HepG2 (cell line): ENCODE measurements around the gene CAMK2G. TPM values are rescaled to one million over a fixed set of nuclear protein-coding genes. Genes with fewer than 3 reads are reported as not detected.

Experiments used
- EZH2 ChIP-seq: conservative IDR thresholded peaks from 2 replicates; pipeline ENCODE4 v1.6.1; 2012; ENCODE audit warnings: mild to moderate bottlenecking, low read depth, low read length, moderate library complexity
- GABPB1 ChIP-seq: IDR thresholded peaks from 2 replicates; pipeline ENCODE4 v1.6.1; 2016; ENCODE audit warnings: mild to moderate bottlenecking, missing genetic modification reagents, moderate library complexity, missing compliant biosample characterization
- GZF1 ChIP-seq: sonication (generic); formaldehyde crosslinking; IDR thresholded peaks from 2 replicates; pipeline ENCODE4 v1.5.1; 2020; ENCODE audit warnings: mild to moderate bottlenecking, missing genetic modification reagents
- HDAC6 ChIP-seq: fragments of 200-600 bp; sonication (generic); IDR thresholded peaks from 2 replicates; pipeline ENCODE4 v1.7.0; 2017; ENCODE audit warnings: mild to moderate bottlenecking, antibody characterized with exemption, low read length, low read depth
- NAIF1 ChIP-seq: sonication (generic); formaldehyde crosslinking; IDR thresholded peaks from 2 replicates; pipeline ENCODE4 v1.5.0; 2020; ENCODE audit warnings: mild to moderate bottlenecking, missing genetic modification reagents, borderline replicate concordance
- SP4 ChIP-seq: sonication (generic); formaldehyde crosslinking; IDR thresholded peaks from 2 replicates; pipeline ENCODE4 v1.8.1; 2023; ENCODE audit warnings: mild to moderate bottlenecking, missing genetic modification reagents
- TBX3 ChIP-seq: fragments of 450-650 bp; IDR thresholded peaks from 2 replicates; pipeline ENCODE4 v1.6.1; 2017; ENCODE audit warnings: antibody characterized with exemption, mild to moderate bottlenecking, inconsistent platforms, borderline replicate concordance
- U2AF1 ChIP-seq: fragments of 200-400 bp; formaldehyde crosslinking; optimal IDR thresholded peaks from 2 replicates; pipeline ENCODE3; 2017; ENCODE audit warnings: mild to moderate bottlenecking, low read depth, low read length
- ZMYM3 ChIP-seq: sonication (generic); formaldehyde crosslinking; IDR thresholded peaks from 2 replicates; pipeline ENCODE4 v1.5.1; 2020; ENCODE audit warnings: mild to moderate bottlenecking, missing genetic modification reagents
- ZNF232 ChIP-seq: sonication (generic); formaldehyde crosslinking; IDR thresholded peaks from 2 replicates; pipeline ENCODE4 v1.4.0; 2020; ENCODE audit warnings: missing genetic modification reagents, borderline replicate concordance
- ZNF570 ChIP-seq: sonication (generic); formaldehyde crosslinking; IDR thresholded peaks from 2 replicates; pipeline ENCODE4 v1.4.0; 2020; ENCODE audit warnings: mild to moderate bottlenecking, missing genetic modification reagents, borderline replicate concordance
- ZNF737 ChIP-seq: sonication (generic); formaldehyde crosslinking; IDR thresholded peaks from 2 replicates; pipeline ENCODE4 v1.5.0; 2020; ENCODE audit warnings: missing genetic modification reagents, mild to moderate bottlenecking, borderline replicate concordance
- ZNF766 ChIP-seq: sonication (generic); formaldehyde crosslinking; IDR thresholded peaks from 2 replicates; pipeline ENCODE4 v1.5.0; 2020; ENCODE audit warnings: missing genetic modification reagents, borderline replicate concordance
- ZNF768 ChIP-seq: sonication (generic); formaldehyde crosslinking; IDR thresholded peaks from 2 replicates; pipeline ENCODE4 v1.4.0; 2020; ENCODE audit warnings: missing genetic modification reagents
- ZSCAN30 ChIP-seq: sonication (generic); formaldehyde crosslinking; IDR thresholded peaks from 2 replicates; pipeline ENCODE4 v1.5.0; 2020; ENCODE audit warnings: mild to moderate bottlenecking, missing genetic modification reagents
- polyA plus RNA-seq, 8 experiments: library from polyadenylated mRNA; depleted of rRNA in 3 of 8; stranded (reverse) in 7 of 8; unstranded in 1 of 8; fragments of >200 nt; fragmentation: Illumina TruSeq in 4 of 8; extraction: Trizol in 4 of 8; gene quantifications; 2 replicates each; pipeline versions ENCODE4 v1.2.1 to v1.2.3, GENCODE V29; 2011 to 2016; ENCODE audit warnings: low read depth in 4 of 8, missing spikeins in 1 of 8, mixed read lengths in 1 of 8; ENCODE audit not compliant: insufficient read depth in 1 of 8
- total RNA-seq, 5 experiments: library from RNA; depleted of rRNA; stranded (reverse); fragments of >200 nt; fragmentation: Illumina TruSeq; extraction: Trizol; gene quantifications; 2 replicates each; pipeline ENCODE4 v1.2.3, GENCODE V29; 2016; ENCODE audit warnings: low read depth in 1 of 5
- TF ChIP-seq, protein P1 (sequence below): sonication (generic); formaldehyde crosslinking; IDR thresholded peaks from 2 replicates; pipeline ENCODE4 v1.9.0; 2022; ENCODE audit warnings: low read depth, missing genetic modification reagents
- TF ChIP-seq, protein P2 (sequence below): sonication (generic); formaldehyde crosslinking; IDR thresholded peaks from 2 replicates; pipeline ENCODE4 v1.9.0; 2021; ENCODE audit warnings: missing genetic modification reagents, mild to moderate bottlenecking, borderline replicate concordance

The CAMK2G gene
- total and polyA plus RNA-seq, 2 of the 13 experiments (the other 11 are each of a cell fraction or from before 2014, with no cell fraction given) = 15.9 to 18.8 TPM

GRCh38 chr10:73838008-73838567, 36.3 kb downstream of the CAMK2G start (continued):
- TF ChIP-seq, protein P1, sequence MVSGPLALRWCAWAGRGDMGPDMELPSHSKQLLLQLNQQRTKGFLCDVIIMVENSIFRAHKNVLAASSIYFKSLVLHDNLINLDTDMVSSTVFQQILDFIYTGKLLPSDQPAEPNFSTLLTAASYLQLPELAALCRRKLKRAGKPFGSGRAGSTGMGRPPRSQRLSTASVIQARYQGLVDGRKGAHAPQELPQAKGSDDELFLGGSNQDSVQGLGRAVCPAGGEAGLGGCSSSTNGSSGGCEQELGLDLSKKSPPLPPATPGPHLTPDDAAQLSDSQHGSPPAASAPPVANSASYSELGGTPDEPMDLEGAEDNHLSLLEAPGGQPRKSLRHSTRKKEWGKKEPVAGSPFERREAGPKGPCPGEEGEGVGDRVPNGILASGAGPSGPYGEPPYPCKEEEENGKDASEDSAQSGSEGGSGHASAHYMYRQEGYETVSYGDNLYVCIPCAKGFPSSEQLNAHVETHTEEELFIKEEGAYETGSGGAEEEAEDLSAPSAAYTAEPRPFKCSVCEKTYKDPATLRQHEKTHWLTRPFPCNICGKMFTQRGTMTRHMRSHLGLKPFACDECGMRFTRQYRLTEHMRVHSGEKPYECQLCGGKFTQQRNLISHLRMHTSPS = no peak
- TF ChIP-seq NAIF1 (CRISPR knock-in tag) = no peak
- TF ChIP-seq GZF1 (CRISPR knock-in tag) = no peak
- TF ChIP-seq ZNF232 (CRISPR knock-in tag) = no peak
- peak; percentile 97 for TF ChIP-seq ZNF768 (CRISPR knock-in tag)
- no peak for TF ChIP-seq TBX3
- no peak for TF ChIP-seq U2AF1
- TF ChIP-seq ZNF766 (CRISPR knock-in tag) = no peak
- TF ChIP-seq, protein P2, sequence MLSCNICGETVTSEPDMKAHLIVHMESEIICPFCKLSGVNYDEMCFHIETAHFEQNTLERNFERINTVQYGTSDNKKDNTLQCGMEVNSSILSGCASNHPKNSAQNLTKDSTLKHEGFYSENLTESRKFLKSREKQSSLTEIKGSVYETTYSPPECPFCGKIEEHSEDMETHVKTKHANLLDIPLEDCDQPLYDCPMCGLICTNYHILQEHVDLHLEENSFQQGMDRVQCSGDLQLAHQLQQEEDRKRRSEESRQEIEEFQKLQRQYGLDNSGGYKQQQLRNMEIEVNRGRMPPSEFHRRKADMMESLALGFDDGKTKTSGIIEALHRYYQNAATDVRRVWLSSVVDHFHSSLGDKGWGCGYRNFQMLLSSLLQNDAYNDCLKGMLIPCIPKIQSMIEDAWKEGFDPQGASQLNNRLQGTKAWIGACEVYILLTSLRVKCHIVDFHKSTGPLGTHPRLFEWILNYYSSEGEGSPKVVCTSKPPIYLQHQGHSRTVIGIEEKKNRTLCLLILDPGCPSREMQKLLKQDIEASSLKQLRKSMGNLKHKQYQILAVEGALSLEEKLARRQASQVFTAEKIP (CRISPR knock-in tag) = no peak
- TF ChIP-seq ZSCAN30 (CRISPR knock-in tag) = no peak
- TF ChIP-seq ZNF570 (CRISPR knock-in tag) = no peak
- TF ChIP-seq GABPB1 (CRISPR knock-in tag) = no peak
- peak; percentile 93 for TF ChIP-seq ZMYM3
- 0 out of 2 replicates have a peak, but pooled peaks have one; percentile 20 for TF ChIP-seq SP4 (CRISPR knock-in tag)
- TF ChIP-seq ZNF737 (CRISPR knock-in tag) = no peak
- no peak for TF ChIP-seq EZH2
- no peak for TF ChIP-seq HDAC6
